Uterus (tissue), 2 donors: ENCODE measurements around the gene MPPED1.

Experiments
- POLR2A ChIP-seq, 2 donors: fragments of 450-650 bp; IDR thresholded peaks; one replicate each; pipeline ENCODE4 v1.6.1; 2016; ENCODE audit warnings: antibody characterized with exemption in 2 of 2, mild to moderate bottlenecking in 1 of 2, moderate library complexity in 1 of 2
- TF ChIP-seq, protein P1 (sequence below), 4 experiments: fragments of 200-600 bp in 2 of 4; fragments of 450-650 bp in 2 of 4; sonication (generic) in 2 of 4; IDR thresholded peaks; one replicate each; pipeline ENCODE4 v1.5.1; 2016 to 2019; ENCODE audit warnings: antibody characterized with exemption in 4 of 4, mild to moderate bottlenecking in 2 of 4, moderate library complexity in 1 of 4

DNA sequence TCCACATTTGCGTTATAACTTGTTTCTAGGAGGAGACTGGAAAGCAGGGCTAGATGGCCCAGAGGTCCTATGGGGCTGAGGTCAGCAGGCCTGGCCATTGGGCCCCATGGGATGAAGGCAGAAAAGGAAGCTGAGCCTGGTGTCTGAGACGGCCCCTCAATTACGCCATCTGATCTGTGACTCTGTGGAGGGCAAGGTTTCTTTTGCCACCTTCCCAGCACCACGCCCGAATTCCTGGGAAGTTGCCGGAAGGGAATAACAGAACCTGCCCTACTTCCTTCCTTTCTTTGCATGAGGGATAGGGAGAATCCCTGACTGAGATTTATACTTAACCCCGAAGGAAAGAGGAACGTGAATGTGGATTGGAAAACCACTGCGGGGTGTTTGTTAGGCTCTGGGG lies 118.1 kb downstream of the MPPED1 start:
- TF ChIP-seq POLR2A (IDR thresholded peaks at IDR 0.05) = no peak
- TF ChIP-seq, protein P1, sequence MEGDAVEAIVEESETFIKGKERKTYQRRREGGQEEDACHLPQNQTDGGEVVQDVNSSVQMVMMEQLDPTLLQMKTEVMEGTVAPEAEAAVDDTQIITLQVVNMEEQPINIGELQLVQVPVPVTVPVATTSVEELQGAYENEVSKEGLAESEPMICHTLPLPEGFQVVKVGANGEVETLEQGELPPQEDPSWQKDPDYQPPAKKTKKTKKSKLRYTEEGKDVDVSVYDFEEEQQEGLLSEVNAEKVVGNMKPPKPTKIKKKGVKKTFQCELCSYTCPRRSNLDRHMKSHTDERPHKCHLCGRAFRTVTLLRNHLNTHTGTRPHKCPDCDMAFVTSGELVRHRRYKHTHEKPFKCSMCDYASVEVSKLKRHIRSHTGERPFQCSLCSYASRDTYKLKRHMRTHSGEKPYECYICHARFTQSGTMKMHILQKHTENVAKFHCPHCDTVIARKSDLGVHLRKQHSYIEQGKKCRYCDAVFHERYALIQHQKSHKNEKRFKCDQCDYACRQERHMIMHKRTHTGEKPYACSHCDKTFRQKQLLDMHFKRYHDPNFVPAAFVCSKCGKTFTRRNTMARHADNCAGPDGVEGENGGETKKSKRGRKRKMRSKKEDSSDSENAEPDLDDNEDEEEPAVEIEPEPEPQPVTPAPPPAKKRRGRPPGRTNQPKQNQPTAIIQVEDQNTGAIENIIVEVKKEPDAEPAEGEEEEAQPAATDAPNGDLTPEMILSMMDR (IDR thresholded peaks at IDR 0.05) = no peak
